Erythroblast (primary cell): Measurements from ENCODE around the gene PCED1B.

Experiments
- GATA1 ChIP-seq: IDR thresholded peaks from 2 replicates; pipeline ENCODE4 v1.6.1; 2011; ENCODE audit warnings: low read depth, mild to moderate bottlenecking, control low read depth, low read length, moderate library complexity
- POLR2A ChIP-seq: IDR thresholded peaks from 2 replicates; pipeline ENCODE4 v1.6.1; 2011; ENCODE audit warnings: mild to moderate bottlenecking, low read length

- no peak for TF ChIP-seq POLR2A
- TF ChIP-seq GATA1, result no peak
These were observed 9.1 kb upstream of the PCED1B start for GRCh38 chr12:47070310-47070709.
